ENCODE results near the gene VPS51. TPM values are rescaled to one million over a fixed set of nuclear protein-coding genes. Genes with fewer than 3 reads are reported as not detected.

Gene VPS51
- total and polyA plus RNA-seq, 4 donors, result 33.2 to 158 (median 83.9) TPM

- TF ChIP-seq CTCF (IDR thresholded peaks at IDR 0.05; ENCODE audit: low read depth, low read length, missing input control) (no peak), NR2F2 (IDR thresholded peaks at IDR 0.05) (peak; percentile 49)
These were observed 12.0 kb upstream of the VPS51 start, which contains the start of the genes CDCA5 and ZFPL1 (continued) for GRCh38 chr11:65083834-65084597.

GRCh38 chr11:65084598-65085375, 11.2 kb upstream of the VPS51 start:
- H3K9ac ChIP-seq (ENCODE audit: low read depth in 1 of 2, low read length in 2 of 2), result peak overlapping the region; percentile 79 to 91
- H3K4me1 ChIP-seq (ENCODE audit: control insufficient read depth in 4 of 4, insufficient read depth in 4 of 4, low read length in 3 of 4), result peaks cover 10 to 23% (median 18%) of the 10 kb centered on the region in 4 donors
- no peaks in the 10 kb centered on the region for H3K9me3 ChIP-seq (ENCODE audit: control insufficient read depth in 4 of 4, low read length in 3 of 4)
- 41% methylated on average over 23 of the region's 23 CpGs for WGBS
- H3K4me3 ChIP-seq (ENCODE audit: low read depth in 1 of 3, low read length in 3 of 3), result peak overlapping the region; percentile 75 to 96 (median 80)
- no peaks in the 10 kb centered on the region for H3K27me3 ChIP-seq (ENCODE audit: control insufficient read depth in 4 of 4, insufficient read depth in 4 of 4, low read length in 3 of 4)
- no peak for TF ChIP-seq HNF4A (conservative IDR thresholded peaks at IDR 0.05)
- no peak for TF ChIP-seq ZBTB33 (IDR thresholded peaks at IDR 0.05)
- no peak for TF ChIP-seq SP1 (IDR thresholded peaks at IDR 0.05)
- TF ChIP-seq CTCF (IDR thresholded peaks at IDR 0.05; ENCODE audit: low read depth, low read length, missing input control), result no peak
- no peak for TF ChIP-seq NR2F2 (IDR thresholded peaks at IDR 0.05)
- TF ChIP-seq MAX (IDR thresholded peaks at IDR 0.05), result no peak
- no peak for TF ChIP-seq EGR1 (IDR thresholded peaks at IDR 0.05; ENCODE audit: low read depth in 2 of 2)
- no peak for TF ChIP-seq FOXA1 (IDR thresholded peaks at IDR 0.05)
- no peak for TF ChIP-seq FOXA2 (IDR thresholded peaks at IDR 0.05)
- no peak for TF ChIP-seq GABPA (IDR thresholded peaks at IDR 0.05 in 1 of 2, conservative IDR thresholded peaks at IDR 0.05 in 1 of 2)
- no peak for TF ChIP-seq REST (IDR thresholded peaks at IDR 0.05)
- TF ChIP-seq JUND (IDR thresholded peaks at IDR 0.05), result no peak
- no peak for TF ChIP-seq RAD21 (IDR thresholded peaks at IDR 0.05)
- no peak for TF ChIP-seq YY1 (IDR thresholded peaks at IDR 0.05)
- TF ChIP-seq ATF3 (IDR thresholded peaks at IDR 0.05), result no peak
- TF ChIP-seq RXRA (IDR thresholded peaks at IDR 0.05), result no peak
- TF ChIP-seq HNF4G (IDR thresholded peaks at IDR 0.05), result no peak
- TF ChIP-seq TAF1 (conservative IDR thresholded peaks at IDR 0.05), result no peak
- DNase-seq (ENCODE audit: low spot score), result no peak
- H3K36me3 ChIP-seq (ENCODE audit: control insufficient read depth in 4 of 4, insufficient read depth in 3 of 4, low read depth in 1 of 4, low read length in 3 of 4), result peaks cover 5 to 39% (median 13%) of the 10 kb centered on the region in 4 donors
- peak overlapping the region; percentile 80 to 89 for H3K27ac ChIP-seq (ENCODE audit: low read depth in 1 of 2, low read length in 2 of 2)

All from liver (tissue), 9 donors.